NOMO-1 (cell line): ENCODE data around the gene UTP25.

ENCODE experiments used
- DNase-seq, 2 experiments: peaks; one replicate each; lab custom pipeline; 2025; ENCODE audit not compliant: unreplicated experiment in 2 of 2; lab: John Stamatoyannopoulos, UW

UTP25 gene

GRCh38 chr1:209837671-209838070, 9.9 kb downstream of the UTP25 start:
- no peak for DNase-seq

GRCh38 chr1:209838537-209838936, 10.8 kb downstream of the UTP25 start:
- DNase-seq = no peak

GRCh38 chr1:209839875-209840546, 12.2 kb downstream of the UTP25 start:
- DNase-seq = no peak

GRCh38 chr1:209840611-209841010, 12.8 kb downstream of the UTP25 start:
- DNase-seq = no peak

GRCh38 chr1:209844695-209845407, 17.1 kb downstream of the UTP25 start:
- DNase-seq = no peak

- no peak for DNase-seq
Measured at GRCh38 chr1:209845408-209845725, 17.6 kb downstream of the UTP25 start.

GRCh38 chr1:209849388-209849787, 21.6 kb downstream of the UTP25 start:
- no peak for DNase-seq

GRCh38 chr1:209850342-209850979, 22.7 kb downstream of the UTP25 start:
- no peak for DNase-seq

- no peak for DNase-seq
Measured at GRCh38 chr1:209853676-209854075, 25.9 kb downstream of the UTP25 start.

- no peak for DNase-seq
Measured at GRCh38 chr1:209854196-209854595, 26.4 kb downstream of the UTP25 start.

GRCh38 chr1:209855006-209855405, 27.2 kb downstream of the UTP25 start:
- no peak for DNase-seq

GRCh38 chr1:209855623-209856022, 27.9 kb downstream of the UTP25 start:
- DNase-seq = no peak

- no peak for DNase-seq
Measured at GRCh38 chr1:209858561-209859103, 30.9 kb downstream of the UTP25 start.

- DNase-seq = peak; percentile 63 to 69
Measured at GRCh38 chr1:209860293-209860881, 32.6 kb downstream of the UTP25 start.

- no peak for DNase-seq
Measured at GRCh38 chr1:209861242-209861641, 33.5 kb downstream of the UTP25 start.

- no peak for DNase-seq
Measured at GRCh38 chr1:209862391-209863356, 34.9 kb downstream of the UTP25 start.

GRCh38 chr1:209863766-209864485, 36.2 kb downstream of the UTP25 start:
- no peak for DNase-seq

- DNase-seq = no peak
Measured at GRCh38 chr1:209866201-209866600, 38.4 kb downstream of the UTP25 start.

GRCh38 chr1:209869291-209870149, 41.7 kb downstream of the UTP25 start:
- no peak for DNase-seq
